ENCODE data around the gene MUC2. TPM values are rescaled to one million over a fixed set of nuclear protein-coding genes. Genes with fewer than 3 reads are reported as not detected.

Gene MUC2
- total and polyA plus RNA-seq, 10 of the 15 experiments (the other 5 are each of a cell fraction or from before 2014, with no cell fraction given), result 0.23 TPM; not detected in 9

- no peak for TF ChIP-seq CREM (IDR thresholded peaks at IDR 0.05; ENCODE audit: low read depth)
- TF ChIP-seq, protein P1, sequence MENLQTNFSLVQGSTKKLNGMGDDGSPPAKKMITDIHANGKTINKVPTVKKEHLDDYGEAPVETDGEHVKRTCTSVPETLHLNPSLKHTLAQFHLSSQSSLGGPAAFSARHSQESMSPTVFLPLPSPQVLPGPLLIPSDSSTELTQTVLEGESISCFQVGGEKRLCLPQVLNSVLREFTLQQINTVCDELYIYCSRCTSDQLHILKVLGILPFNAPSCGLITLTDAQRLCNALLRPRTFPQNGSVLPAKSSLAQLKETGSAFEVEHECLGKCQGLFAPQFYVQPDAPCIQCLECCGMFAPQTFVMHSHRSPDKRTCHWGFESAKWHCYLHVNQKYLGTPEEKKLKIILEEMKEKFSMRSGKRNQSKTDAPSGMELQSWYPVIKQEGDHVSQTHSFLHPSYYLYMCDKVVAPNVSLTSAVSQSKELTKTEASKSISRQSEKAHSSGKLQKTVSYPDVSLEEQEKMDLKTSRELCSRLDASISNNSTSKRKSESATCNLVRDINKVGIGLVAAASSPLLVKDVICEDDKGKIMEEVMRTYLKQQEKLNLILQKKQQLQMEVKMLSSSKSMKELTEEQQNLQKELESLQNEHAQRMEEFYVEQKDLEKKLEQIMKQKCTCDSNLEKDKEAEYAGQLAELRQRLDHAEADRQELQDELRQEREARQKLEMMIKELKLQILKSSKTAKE (IDR thresholded peaks at IDR 0.05; ENCODE audit: low read depth, poor library complexity, severe bottlenecking), result no peak
- no peak for TF ChIP-seq ZSCAN29 (IDR thresholded peaks at IDR 0.05)
These were observed 37.0 kb downstream of the MUC2 start (continued) for GRCh38 chr11:1111545-1112212.

DNA sequence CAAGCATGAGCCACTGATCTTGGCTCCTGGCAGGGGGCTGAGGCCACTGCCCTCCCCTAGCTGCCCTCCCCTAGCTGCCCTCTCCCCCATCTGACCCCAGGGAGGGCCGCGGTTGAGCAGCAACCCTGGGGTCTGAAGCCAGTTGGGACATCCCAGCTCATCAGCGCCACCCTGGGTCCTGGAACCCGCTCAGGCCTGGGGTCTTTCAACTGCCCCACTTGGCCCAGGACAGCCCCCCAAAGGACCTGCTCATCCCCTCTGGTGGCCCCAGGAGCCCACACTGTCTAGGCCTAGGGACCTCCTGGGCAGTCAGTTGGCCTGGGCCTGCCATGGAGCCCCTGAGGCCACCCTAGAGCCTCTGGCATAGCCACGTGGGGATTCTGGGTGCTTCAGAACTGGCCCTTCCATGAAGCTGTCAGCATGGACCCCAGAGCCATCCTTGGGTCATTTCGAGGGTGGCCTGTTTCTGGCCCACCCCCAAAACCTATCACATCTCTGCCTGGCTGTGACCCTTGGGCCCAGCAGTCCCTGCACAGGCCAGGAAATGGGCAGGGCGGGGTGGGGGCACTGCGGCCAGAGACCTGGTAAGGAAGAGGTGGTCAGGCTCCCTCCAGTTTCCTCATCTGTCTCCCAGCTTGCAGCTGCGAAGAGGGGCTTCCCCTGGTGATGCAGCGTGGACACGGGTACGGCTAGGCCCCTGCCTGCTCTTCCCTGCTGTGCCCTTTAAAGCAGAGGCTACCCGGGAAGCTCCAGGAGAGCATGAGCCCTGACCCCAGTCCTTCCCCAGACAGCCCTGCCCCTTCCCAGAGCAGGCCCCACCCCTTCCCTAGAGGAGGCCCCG, 37.9 kb downstream of the MUC2 start:
- intact Hi-C loops (cut with micrococcal nuclease; ENCODE audit: unreplicated experiment), result loop anchor here (10.0 kb wide), 1 partner anchor 462 kb away; the partner anchor contains the start of gene DUSP8
- ATAC-seq, result no peak
- TF ChIP-seq MXI1 (IDR thresholded peaks at IDR 0.05; ENCODE audit: low read depth, low read length) (no peak), NRF1 (conservative IDR thresholded peaks at IDR 0.05; ENCODE audit: low read depth, low read length) (no peak), CUX1 (IDR thresholded peaks at IDR 0.05; ENCODE audit: insufficient replicate concordance, low read depth, low read length) (no peak), HDAC6 (IDR thresholded peaks at IDR 0.05; ENCODE audit: unreplicated experiment) (no peak), BACH1 (IDR thresholded peaks at IDR 0.05; ENCODE audit: borderline replicate concordance) (no peak), YBX1 (IDR thresholded peaks at IDR 0.05) (no peak), RB1 (IDR thresholded peaks at IDR 0.05; ENCODE audit: borderline replicate concordance) (no peak), IKZF2 (IDR thresholded peaks at IDR 0.05) (no peak), SREBF2 (IDR thresholded peaks at IDR 0.05; ENCODE audit: low read length) (no peak)

More for the DNA sequence above, 37.9 kb downstream of the MUC2 start:
- ChIA-PET CTCF (no interaction called here), SMC1A (ENCODE audit: uncharacterized antibody, unreplicated experiment) (no interaction called here), RAD21 (ENCODE audit: unreplicated experiment) (interaction anchor here (1.3 kb wide), 1 partner anchor 462 kb away, joined by 3 read pairs; no protein-coding TSS in a partner anchor), POLR2A (no interaction called here)
- Histone ChIP-seq H3K9me3 (replicated peaks; ENCODE audit: control insufficient read depth, insufficient read depth, low read length) (no peaks in the 10 kb centered on the region; the same call in 2 of the 3 replicates), H3K4me2 (ENCODE audit: control insufficient read depth, insufficient read depth) (no peak overlapping the region), H3K79me2 (ENCODE audit: control insufficient read depth, insufficient read depth, low read length) (no peaks in the 10 kb centered on the region), H3K9ac (ENCODE audit: control insufficient read depth, insufficient read depth, low read length) (no peak overlapping the region), H3K27ac (ENCODE audit: control insufficient read depth, insufficient read depth) (no peak overlapping the region), H3K4me3 (no peak overlapping the region), H3K36me3 (ENCODE audit: control insufficient read depth in 2 of 2, insufficient read depth in 2 of 2, low read length in 1 of 2) (no peaks in the 10 kb centered on the region), H3K27me3 (replicated peaks in 1 of 2; ENCODE audit: control insufficient read depth in 2 of 2, insufficient read depth in 2 of 2, low read length in 1 of 2) (no peaks in the 10 kb centered on the region), H2AFZ (ENCODE audit: control insufficient read depth, low read depth, low read length) (no peak overlapping the region), H4K20me1 (ENCODE audit: control insufficient read depth, insufficient read depth) (no peaks in the 10 kb centered on the region), H3K4me1 (ENCODE audit: control insufficient read depth, insufficient read depth, low read length) (no peaks in the 10 kb centered on the region)
- in situ Hi-C loops (cut with MboI), result no loop called here
- no TSS peak for BruUV-seq (replicated peaks)
- 91% methylated on average over 13 of the region's 14 CpGs for WGBS (ENCODE audit: insufficient coverage, insufficient replicate concordance, low lambda C conversion rate, missing lambda C conversion rate)
- DNase-seq (ENCODE audit: low read depth, low spot score) (no peak), FAIRE-seq (no peak)
